ENCODE results near the gene DNAJB12.
"Not testable (repeated sequence)": the region's sequence is repeated elsewhere in the genome, so short reads cannot be mapped to it uniquely, and the experiment has no call there.

DNA sequence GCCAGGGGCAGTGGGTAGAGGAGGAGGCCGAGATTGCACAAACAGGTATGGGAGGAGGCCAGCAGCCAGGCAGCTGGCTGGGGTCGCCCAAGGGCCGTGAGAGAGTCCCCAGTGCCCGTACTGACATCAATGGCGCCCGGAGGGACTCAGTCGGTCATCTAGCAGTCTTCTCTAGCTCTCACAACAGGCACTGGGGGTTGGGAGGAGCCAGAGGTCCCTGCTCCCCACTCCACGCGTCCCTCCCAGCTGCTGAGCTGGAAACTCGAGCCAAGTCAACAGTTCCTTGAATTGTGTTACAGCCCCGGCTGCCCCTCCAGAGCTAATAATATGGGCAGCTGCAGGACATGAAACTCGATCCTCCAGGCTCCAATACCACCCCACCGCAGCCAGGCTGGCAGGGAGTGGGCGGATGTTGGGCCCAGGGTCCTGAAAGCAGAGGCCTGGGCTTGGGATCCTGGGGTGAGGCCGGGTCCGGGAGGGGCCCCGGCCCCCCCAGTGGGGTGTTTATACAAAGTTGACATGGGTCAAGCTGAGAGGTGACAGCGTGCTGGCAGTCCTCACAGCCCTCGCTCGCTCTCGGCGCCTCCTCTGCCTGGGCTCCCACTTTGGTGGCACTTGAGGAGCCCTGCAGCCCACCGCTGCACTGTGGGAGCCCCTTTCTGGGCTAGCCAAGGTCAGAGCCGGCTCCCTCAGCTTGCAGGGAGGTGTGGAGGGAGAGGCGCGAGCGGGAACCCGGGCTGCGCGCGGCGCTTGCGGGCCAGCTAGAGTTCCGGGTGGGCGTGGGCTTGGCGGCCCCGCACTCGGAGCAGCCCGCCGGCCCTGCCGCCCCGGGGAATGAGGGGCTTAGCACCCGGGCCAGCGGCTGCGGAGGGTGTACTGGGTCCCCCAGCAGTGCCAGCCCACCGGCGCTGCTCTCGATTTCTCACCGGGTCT lies 29.2 kb downstream of the DNAJB12 start:
- TF ChIP-seq GABPA (IDR thresholded peaks at IDR 0.05 in 1 of 2, conservative IDR thresholded peaks at IDR 0.05 in 1 of 2); CTCF (IDR thresholded peaks at IDR 0.05; ENCODE audit: low read depth, low read length, missing input control); HNF4A (conservative IDR thresholded peaks at IDR 0.05); ZBTB33 (IDR thresholded peaks at IDR 0.05); MAX (IDR thresholded peaks at IDR 0.05): not testable (repeated sequence)
- TF ChIP-seq SP1 (IDR thresholded peaks at IDR 0.05) = peak; percentile 26
- TF ChIP-seq, protein P1, sequence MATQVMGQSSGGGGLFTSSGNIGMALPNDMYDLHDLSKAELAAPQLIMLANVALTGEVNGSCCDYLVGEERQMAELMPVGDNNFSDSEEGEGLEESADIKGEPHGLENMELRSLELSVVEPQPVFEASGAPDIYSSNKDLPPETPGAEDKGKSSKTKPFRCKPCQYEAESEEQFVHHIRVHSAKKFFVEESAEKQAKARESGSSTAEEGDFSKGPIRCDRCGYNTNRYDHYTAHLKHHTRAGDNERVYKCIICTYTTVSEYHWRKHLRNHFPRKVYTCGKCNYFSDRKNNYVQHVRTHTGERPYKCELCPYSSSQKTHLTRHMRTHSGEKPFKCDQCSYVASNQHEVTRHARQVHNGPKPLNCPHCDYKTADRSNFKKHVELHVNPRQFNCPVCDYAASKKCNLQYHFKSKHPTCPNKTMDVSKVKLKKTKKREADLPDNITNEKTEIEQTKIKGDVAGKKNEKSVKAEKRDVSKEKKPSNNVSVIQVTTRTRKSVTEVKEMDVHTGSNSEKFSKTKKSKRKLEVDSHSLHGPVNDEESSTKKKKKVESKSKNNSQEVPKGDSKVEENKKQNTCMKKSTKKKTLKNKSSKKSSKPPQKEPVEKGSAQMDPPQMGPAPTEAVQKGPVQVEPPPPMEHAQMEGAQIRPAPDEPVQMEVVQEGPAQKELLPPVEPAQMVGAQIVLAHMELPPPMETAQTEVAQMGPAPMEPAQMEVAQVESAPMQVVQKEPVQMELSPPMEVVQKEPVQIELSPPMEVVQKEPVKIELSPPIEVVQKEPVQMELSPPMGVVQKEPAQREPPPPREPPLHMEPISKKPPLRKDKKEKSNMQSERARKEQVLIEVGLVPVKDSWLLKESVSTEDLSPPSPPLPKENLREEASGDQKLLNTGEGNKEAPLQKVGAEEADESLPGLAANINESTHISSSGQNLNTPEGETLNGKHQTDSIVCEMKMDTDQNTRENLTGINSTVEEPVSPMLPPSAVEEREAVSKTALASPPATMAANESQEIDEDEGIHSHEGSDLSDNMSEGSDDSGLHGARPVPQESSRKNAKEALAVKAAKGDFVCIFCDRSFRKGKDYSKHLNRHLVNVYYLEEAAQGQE (IDR thresholded peaks at IDR 0.05) = not testable (repeated sequence)

Measured in liver (tissue), 3 donors.